Myocyte (in vitro differentiated cells): Measurements from ENCODE around the gene ATG7. TPM values are rescaled to one million over a fixed set of nuclear protein-coding genes. Genes with fewer than 3 reads are reported as not detected.

Experiments
- DNase-seq: peaks from one replicate; pipeline ENCODE4 v3.0.0-alpha.2; 2012; ENCODE audit warnings: low read depth
- polyA plus RNA-seq: library from polyadenylated mRNA; unstranded; fragments of >200 nt; gene quantifications from one replicate; pipeline ENCODE4 v1.2.1, GENCODE V29; 2012; ENCODE audit warnings: missing spikeins
- total RNA-seq: library from RNA; depleted of rRNA; stranded (reverse); fragments of >200 nt; gene quantifications from 2 replicates; pipeline ENCODE4 v1.2.3, GENCODE V29; 2014

The ATG7 gene
- 16.8 and 24.3 TPM in 2 replicates for total RNA-seq
- polyA plus RNA-seq: 19.4 TPM

- peak; percentile 98 for DNase-seq
These were observed at the start of gene ATG7 for GRCh38 chr3:11271986-11272904. ATG7 (plus strand) TSS chr3:11272397; CDS start chr3:11298696, 26,299 bp downstream.

- no peak for DNase-seq
These were observed 48.2 kb upstream of the ATG7 start for GRCh38 chr3:11224010-11224409.

GRCh38 chr3:11224870-11225229, 47.3 kb upstream of the ATG7 start:
- DNase-seq: no peak

- DNase-seq: no peak
These were observed 46.2 kb upstream of the ATG7 start for GRCh38 chr3:11226042-11226370.

GRCh38 chr3:11228041-11228440, 44.2 kb upstream of the ATG7 start:
- DNase-seq: no peak

- no peak for DNase-seq
These were observed 42.1 kb upstream of the ATG7 start for GRCh38 chr3:11230125-11230524.

- DNase-seq: no peak
These were observed 41.4 kb upstream of the ATG7 start for GRCh38 chr3:11230832-11231231.

GRCh38 chr3:11235385-11235784, 36.8 kb upstream of the ATG7 start:
- no peak for DNase-seq

GRCh38 chr3:11236588-11237461, 35.4 kb upstream of the ATG7 start:
- DNase-seq: peak; percentile 12

GRCh38 chr3:11238060-11238459, 34.1 kb upstream of the ATG7 start:
- peak; percentile 54 for DNase-seq

GRCh38 chr3:11238880-11239279, 33.3 kb upstream of the ATG7 start:
- peak; percentile 40 for DNase-seq

GRCh38 chr3:11239796-11240195, 32.4 kb upstream of the ATG7 start:
- no peak for DNase-seq

GRCh38 chr3:11240496-11240895, 31.7 kb upstream of the ATG7 start:
- no peak for DNase-seq

- DNase-seq: no peak
These were observed 28.0 kb upstream of the ATG7 start for GRCh38 chr3:11244121-11244677.

- DNase-seq: no peak
These were observed 26.9 kb upstream of the ATG7 start for GRCh38 chr3:11245276-11245675.

GRCh38 chr3:11245827-11246662, 26.2 kb upstream of the ATG7 start:
- DNase-seq: no peak

GRCh38 chr3:11246663-11246970, 25.6 kb upstream of the ATG7 start:
- DNase-seq: no peak

GRCh38 chr3:11247362-11247761, 24.8 kb upstream of the ATG7 start:
- no peak for DNase-seq

GRCh38 chr3:11248596-11248995, 23.6 kb upstream of the ATG7 start:
- DNase-seq: peak; percentile 9

- no peak for DNase-seq
These were observed 21.0 kb upstream of the ATG7 start for GRCh38 chr3:11250902-11251806.
